Measurements from ENCODE around the gene SLC66A2.

- TF ChIP-seq, protein P1, sequence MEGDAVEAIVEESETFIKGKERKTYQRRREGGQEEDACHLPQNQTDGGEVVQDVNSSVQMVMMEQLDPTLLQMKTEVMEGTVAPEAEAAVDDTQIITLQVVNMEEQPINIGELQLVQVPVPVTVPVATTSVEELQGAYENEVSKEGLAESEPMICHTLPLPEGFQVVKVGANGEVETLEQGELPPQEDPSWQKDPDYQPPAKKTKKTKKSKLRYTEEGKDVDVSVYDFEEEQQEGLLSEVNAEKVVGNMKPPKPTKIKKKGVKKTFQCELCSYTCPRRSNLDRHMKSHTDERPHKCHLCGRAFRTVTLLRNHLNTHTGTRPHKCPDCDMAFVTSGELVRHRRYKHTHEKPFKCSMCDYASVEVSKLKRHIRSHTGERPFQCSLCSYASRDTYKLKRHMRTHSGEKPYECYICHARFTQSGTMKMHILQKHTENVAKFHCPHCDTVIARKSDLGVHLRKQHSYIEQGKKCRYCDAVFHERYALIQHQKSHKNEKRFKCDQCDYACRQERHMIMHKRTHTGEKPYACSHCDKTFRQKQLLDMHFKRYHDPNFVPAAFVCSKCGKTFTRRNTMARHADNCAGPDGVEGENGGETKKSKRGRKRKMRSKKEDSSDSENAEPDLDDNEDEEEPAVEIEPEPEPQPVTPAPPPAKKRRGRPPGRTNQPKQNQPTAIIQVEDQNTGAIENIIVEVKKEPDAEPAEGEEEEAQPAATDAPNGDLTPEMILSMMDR (IDR thresholded peaks at IDR 0.05; ENCODE audit: insufficient read depth, low read length), result no peak
- no peak for TF ChIP-seq SPI1 (IDR thresholded peaks at IDR 0.05; ENCODE audit: borderline replicate concordance, low read depth)
- TF ChIP-seq GABPA (IDR thresholded peaks at IDR 0.05; ENCODE audit: low read depth), result no peak
- TF ChIP-seq REST (IDR thresholded peaks at IDR 0.05; ENCODE audit: insufficient replicate concordance, low read depth), result no peak
Measured at GRCh38 chr18:79890674-79891073, 60.8 kb downstream of the SLC66A2 start.
